ENCODE data around the gene ZNF197. TPM values are rescaled to one million over a fixed set of nuclear protein-coding genes. Genes with fewer than 3 reads are reported as not detected.

ZNF197 gene
- total and polyA plus RNA-seq, 2 of the 13 experiments (the other 11 are each of a cell fraction or from before 2014, with no cell fraction given) = 1.8 to 6.8 TPM

- TF ChIP-seq FOSL2 (CRISPR knock-in tag; IDR thresholded peaks at IDR 0.05) (peak; percentile 48; the same call in 1 of the 2 replicates), RXRA (CRISPR knock-in tag; IDR thresholded peaks at IDR 0.05) (no peak), ZNF784 (CRISPR knock-in tag; IDR thresholded peaks at IDR 0.05; ENCODE audit: borderline replicate concordance) (peak; percentile 43; the same call in 1 of the 2 replicates), GLI4 (CRISPR knock-in tag; IDR thresholded peaks at IDR 0.05; ENCODE audit: borderline replicate concordance) (no peak), SOX5 (CRISPR knock-in tag; IDR thresholded peaks at IDR 0.05; ENCODE audit: borderline replicate concordance) (no peak), ZNF652 (CRISPR knock-in tag; IDR thresholded peaks at IDR 0.05; ENCODE audit: borderline replicate concordance, low read depth) (no peak), YY1 (IDR thresholded peaks at IDR 0.05; ENCODE audit: insufficient read depth, insufficient replicate concordance, low read depth, low read length) (peak; percentile 17), U2AF1 (optimal IDR thresholded peaks at IDR 0.05; ENCODE audit: low read depth, low read length) (no peak), NFKB2 (CRISPR knock-in tag; IDR thresholded peaks at IDR 0.05; ENCODE audit: borderline replicate concordance) (peak; percentile 72; the same call in 1 of the 2 replicates), IRF1 (CRISPR knock-in tag; IDR thresholded peaks at IDR 0.05; ENCODE audit: low read depth) (no peak), ZNF567 (CRISPR knock-in tag; IDR thresholded peaks at IDR 0.05; ENCODE audit: borderline replicate concordance) (no peak), ZMYM2 (CRISPR knock-in tag; IDR thresholded peaks at IDR 0.05) (no peak), ZNF558 (CRISPR knock-in tag; IDR thresholded peaks at IDR 0.05; ENCODE audit: borderline replicate concordance) (no peak), KDM5A (IDR thresholded peaks at IDR 0.05; ENCODE audit: borderline replicate concordance, low read length) (no peak), NONO (IDR thresholded peaks at IDR 0.05) (no peak), NONO (CRISPR knock-in tag; conservative IDR thresholded peaks at IDR 0.05) (0 out of 2 replicates have a peak, but pooled peaks have one; percentile 15), ZNF407 (CRISPR knock-in tag; IDR thresholded peaks at IDR 0.05; ENCODE audit: not compliant biosample characterization) (peak; percentile 52), KLF12 (CRISPR knock-in tag; IDR thresholded peaks at IDR 0.05; ENCODE audit: borderline replicate concordance) (peak; percentile 46; the same call in 1 of the 2 replicates), KDM6A (CRISPR knock-in tag; IDR thresholded peaks at IDR 0.05; ENCODE audit: low read depth) (no peak)
These were observed 40.0 kb upstream of the ZNF197 start, which contains the start of gene ZNF660 (continued) for GRCh38 chr3:44584646-44585501.
